PC-9 (cell line): ENCODE data around the gene CTNNAL1.

Experiments
- EZH2 ChIP-seq: fragments of 200-600 bp; sonication (generic); IDR thresholded peaks from 2 replicates; pipeline ENCODE4 v1.8.0; 2017; ENCODE audit warnings: antibody characterized with exemption, low read depth
- TF ChIP-seq, protein P1 (sequence below): fragments of 200-600 bp; sonication (generic); conservative IDR thresholded peaks from 2 replicates; pipeline ENCODE4 v1.6.1; 2017; ENCODE audit warnings: mixed run types, antibody characterized with exemption, mild to moderate bottlenecking, moderate library complexity

DNA sequence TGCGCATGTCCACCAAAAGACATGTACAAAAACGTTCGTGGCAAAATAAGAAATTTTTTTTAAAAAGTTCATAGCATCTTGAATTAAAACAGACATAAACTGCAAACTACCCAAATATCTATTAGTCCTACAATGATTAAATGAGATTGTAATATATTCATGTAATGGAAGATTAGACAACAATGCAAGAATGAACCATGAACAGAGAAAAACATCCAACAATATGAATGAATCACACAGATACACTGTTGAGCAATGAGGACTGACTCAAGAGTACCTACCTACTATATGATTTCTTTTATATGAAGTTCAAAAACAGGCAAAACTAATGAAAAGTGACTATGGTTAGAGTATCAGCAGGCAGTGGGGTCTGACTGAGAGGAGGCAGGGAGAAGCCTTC, 17.9 kb upstream of the CTNNAL1 start:
- TF ChIP-seq, protein P1, sequence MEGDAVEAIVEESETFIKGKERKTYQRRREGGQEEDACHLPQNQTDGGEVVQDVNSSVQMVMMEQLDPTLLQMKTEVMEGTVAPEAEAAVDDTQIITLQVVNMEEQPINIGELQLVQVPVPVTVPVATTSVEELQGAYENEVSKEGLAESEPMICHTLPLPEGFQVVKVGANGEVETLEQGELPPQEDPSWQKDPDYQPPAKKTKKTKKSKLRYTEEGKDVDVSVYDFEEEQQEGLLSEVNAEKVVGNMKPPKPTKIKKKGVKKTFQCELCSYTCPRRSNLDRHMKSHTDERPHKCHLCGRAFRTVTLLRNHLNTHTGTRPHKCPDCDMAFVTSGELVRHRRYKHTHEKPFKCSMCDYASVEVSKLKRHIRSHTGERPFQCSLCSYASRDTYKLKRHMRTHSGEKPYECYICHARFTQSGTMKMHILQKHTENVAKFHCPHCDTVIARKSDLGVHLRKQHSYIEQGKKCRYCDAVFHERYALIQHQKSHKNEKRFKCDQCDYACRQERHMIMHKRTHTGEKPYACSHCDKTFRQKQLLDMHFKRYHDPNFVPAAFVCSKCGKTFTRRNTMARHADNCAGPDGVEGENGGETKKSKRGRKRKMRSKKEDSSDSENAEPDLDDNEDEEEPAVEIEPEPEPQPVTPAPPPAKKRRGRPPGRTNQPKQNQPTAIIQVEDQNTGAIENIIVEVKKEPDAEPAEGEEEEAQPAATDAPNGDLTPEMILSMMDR = no peak
- TF ChIP-seq EZH2 = no peak
